ENCODE data around the gene ROR1. TPM values are rescaled to one million over a fixed set of nuclear protein-coding genes. Genes with fewer than 3 reads are reported as not detected.

Gene ROR1
- total RNA-seq, 1 donor from 2014 or later = 81.4 TPM

DNA sequence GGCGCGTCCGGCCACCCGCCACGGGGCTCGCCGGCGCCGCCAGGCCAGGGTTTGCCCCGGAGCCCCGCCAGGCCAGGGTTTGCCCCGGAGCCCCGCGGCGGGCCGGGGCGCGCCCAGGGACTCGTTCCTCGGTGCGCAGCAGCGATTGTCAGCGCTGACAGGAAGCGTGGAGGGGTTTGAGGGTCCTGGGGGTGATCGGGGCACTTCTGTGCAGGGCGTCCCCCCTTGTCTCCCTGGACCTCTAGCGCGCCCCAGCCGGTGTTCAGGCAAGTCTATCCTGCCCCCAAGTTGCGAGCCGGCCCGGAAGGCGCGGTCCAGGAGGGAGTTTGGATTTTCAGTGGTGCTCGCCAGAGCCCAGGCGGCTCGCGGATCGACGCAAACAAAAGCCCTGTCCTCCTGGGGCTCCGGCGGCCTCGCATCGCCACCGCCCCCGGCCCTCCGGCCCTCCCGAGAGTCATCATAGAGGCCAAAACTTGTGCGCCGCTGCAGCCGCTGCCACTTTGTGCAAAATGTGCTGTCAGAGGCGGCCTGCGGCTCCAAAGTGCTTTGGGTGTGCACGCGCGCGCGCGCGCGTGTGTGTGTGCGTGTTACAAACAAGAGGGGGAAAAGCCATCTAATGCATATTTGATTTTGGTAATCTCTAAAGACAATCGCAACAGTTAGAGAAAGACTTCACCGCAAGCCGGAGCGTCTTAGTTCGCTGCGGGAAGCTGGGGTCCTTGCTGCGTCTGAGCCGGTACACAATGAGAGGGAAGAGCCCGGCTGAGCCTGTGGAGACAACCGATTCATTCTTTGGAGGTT is 1.0 kb downstream of the ROR1 start:
- no peaks in the 10 kb centered on the region for H3K9me3 Mint-ChIP-seq
- H3K4me1 Mint-ChIP-seq = peaks cover 66% of the 10 kb centered on the region
- H3K27me3 Mint-ChIP-seq (ENCODE audit: low read depth) = no peaks in the 10 kb centered on the region
- H3K4me3 Mint-ChIP-seq = peak overlapping the region; percentile 95
- no peaks in the 10 kb centered on the region for H3K36me3 Mint-ChIP-seq
- TF ChIP-seq, protein P1, sequence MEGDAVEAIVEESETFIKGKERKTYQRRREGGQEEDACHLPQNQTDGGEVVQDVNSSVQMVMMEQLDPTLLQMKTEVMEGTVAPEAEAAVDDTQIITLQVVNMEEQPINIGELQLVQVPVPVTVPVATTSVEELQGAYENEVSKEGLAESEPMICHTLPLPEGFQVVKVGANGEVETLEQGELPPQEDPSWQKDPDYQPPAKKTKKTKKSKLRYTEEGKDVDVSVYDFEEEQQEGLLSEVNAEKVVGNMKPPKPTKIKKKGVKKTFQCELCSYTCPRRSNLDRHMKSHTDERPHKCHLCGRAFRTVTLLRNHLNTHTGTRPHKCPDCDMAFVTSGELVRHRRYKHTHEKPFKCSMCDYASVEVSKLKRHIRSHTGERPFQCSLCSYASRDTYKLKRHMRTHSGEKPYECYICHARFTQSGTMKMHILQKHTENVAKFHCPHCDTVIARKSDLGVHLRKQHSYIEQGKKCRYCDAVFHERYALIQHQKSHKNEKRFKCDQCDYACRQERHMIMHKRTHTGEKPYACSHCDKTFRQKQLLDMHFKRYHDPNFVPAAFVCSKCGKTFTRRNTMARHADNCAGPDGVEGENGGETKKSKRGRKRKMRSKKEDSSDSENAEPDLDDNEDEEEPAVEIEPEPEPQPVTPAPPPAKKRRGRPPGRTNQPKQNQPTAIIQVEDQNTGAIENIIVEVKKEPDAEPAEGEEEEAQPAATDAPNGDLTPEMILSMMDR (IDR thresholded peaks at IDR 0.05; ENCODE audit: unreplicated experiment) = no peak
- DNase-seq (ENCODE audit: low spot score in 2 of 2, unreplicated experiment in 2 of 2) = peak; percentile 26 to 62
- H3K27ac Mint-ChIP-seq = peak overlapping the region; percentile 93

DNA sequence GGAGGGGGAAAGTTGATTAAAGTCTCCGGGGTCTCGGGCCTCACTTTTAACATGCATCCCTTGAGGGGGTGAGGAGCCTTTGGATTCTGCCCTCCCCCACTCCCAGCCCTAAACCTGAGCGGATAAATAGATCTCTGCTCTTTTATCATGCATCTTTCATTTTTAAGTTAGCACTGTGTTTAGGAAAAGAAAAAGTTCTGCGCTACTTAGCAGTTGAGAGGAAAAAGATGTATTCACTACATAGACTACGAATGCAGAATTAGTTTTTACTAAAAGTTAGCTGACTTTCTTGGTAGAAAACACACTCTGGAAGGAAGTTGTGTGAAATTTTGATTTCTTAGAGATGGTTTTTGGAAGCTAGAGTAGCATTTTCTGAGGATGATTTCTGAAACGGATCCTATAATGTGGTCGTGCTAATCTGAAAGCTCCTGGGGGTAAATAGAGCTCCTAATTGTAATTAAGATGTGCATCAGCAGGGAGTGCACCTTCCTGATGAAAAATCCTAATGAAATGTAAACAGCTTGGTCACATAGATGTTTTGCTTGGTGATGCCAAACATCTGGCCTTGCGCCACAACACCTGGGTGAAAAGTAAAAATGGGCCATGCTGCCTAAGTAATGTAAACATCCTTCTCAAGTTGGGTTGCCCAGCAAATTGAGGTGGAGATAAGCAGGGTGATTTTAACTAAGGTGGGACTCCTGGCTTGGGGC is 1.8 kb downstream of the ROR1 start:
- DNase-seq (ENCODE audit: low spot score in 2 of 2, unreplicated experiment in 2 of 2) = no peak
- Mint-ChIP-seq H3K27ac (peak overlapping the region; percentile 93), H3K9me3 (no peaks in the 10 kb centered on the region), H3K4me3 (peak overlapping the region; percentile 95), H3K4me1 (peaks cover 71% of the 10 kb centered on the region), H3K36me3 (no peaks in the 10 kb centered on the region), H3K27me3 (ENCODE audit: low read depth) (no peaks in the 10 kb centered on the region)
- TF ChIP-seq, protein P1 (IDR thresholded peaks at IDR 0.05; ENCODE audit: unreplicated experiment) = no peak

DNA sequence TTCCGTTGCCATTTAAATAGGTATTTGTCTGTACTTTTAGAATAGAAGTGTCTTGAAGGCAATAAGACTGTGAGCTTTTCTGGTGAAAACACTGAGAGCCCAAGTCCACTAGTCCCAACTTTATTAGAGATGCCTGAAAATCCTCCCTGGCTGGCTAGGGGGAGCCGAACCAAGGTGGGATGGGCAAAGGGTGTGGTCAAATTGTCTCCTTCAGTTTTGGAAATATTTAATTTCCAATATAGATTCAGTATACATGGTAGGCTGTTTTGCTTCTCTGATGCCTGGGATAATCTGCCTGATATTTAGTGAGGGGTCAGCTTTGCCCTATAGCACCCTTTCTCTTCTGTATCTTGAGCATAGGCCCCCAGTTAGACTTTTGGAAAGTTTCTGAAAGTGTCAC is 3.5 kb downstream of the ROR1 start:
- no peak for DNase-seq (ENCODE audit: low spot score in 2 of 2, unreplicated experiment in 2 of 2)
- Mint-ChIP-seq H3K4me3 (peak overlapping the region; percentile 95), H3K4me1 (peaks cover 75% of the 10 kb centered on the region), H3K27me3 (ENCODE audit: low read depth) (no peaks in the 10 kb centered on the region), H3K36me3 (no peaks in the 10 kb centered on the region), H3K9me3 (no peaks in the 10 kb centered on the region), H3K27ac (no peak overlapping the region)
- TF ChIP-seq, protein P1 (IDR thresholded peaks at IDR 0.05; ENCODE audit: unreplicated experiment) = no peak

DNA sequence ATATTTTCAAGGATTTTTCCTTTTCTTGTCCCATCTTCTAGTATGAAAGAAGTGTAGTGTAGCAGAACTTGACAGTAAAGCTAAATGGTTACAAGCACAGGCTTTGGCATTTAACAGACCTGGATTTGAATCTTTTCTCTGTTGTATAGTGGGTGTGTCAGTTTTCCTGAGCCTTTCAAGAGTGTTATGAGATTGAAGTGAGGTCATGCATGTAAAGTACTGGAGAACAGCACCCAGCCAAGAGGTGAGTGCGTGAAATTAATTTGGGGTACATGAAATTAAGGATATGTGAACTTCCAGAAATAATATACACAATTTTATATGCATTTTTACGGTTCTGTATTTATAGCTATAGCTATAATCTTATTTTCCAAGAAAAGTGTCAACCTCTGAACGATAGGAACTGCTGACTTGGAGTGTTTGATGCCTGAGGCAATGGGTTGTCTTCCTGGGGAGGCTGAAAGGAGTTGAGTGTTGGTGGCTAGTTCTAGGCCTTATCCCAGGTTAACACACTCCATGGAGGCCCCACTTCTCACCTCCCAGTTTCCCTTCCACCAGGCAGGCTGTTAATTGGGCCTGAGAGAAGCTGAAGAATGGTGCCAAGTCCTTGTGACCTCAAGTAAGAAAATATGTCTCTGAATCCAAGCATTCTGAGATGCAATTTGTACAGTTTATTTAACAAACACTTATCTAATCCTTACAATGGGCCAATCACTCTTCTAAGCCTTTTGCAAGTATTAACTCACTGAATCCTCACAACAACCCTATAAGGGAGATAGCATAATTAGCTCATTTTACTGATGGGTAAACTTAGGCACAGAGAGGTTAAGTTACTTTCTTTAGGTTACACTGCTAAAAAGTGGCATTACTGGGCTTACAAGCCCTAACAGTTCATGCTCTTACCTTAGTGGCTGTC is 4.4 kb downstream of the ROR1 start:
- DNase-seq (ENCODE audit: low spot score in 2 of 2, unreplicated experiment in 2 of 2) = no peak
- Mint-ChIP-seq H3K4me1 (peaks cover 66% of the 10 kb centered on the region), H3K27ac (no peak overlapping the region), H3K36me3 (no peaks in the 10 kb centered on the region), H3K4me3 (no peak overlapping the region), H3K27me3 (ENCODE audit: low read depth) (no peaks in the 10 kb centered on the region), H3K9me3 (no peaks in the 10 kb centered on the region)
- TF ChIP-seq, protein P1 (IDR thresholded peaks at IDR 0.05; ENCODE audit: unreplicated experiment) = no peak

All from mesothelial cell of epicardium (in vitro differentiated cells).